GM18499 (cell line): ENCODE data around the gene GPX4.

Experiments
- ATAC-seq: cut with Tn5 transposase; IDR thresholded peaks from one replicate; pipeline ENCODE4 v1.9.1; 2021; ENCODE audit warnings: moderate number of reproducible peaks; ENCODE audit not compliant: insufficient read depth, unreplicated experiment

The GPX4 gene

GRCh38 chr19:1145635-1146411 is 42.0 kb downstream of the GPX4 start:
- ATAC-seq, result no peak

- ATAC-seq, result no peak
These were observed 42.6 kb downstream of the GPX4 start for GRCh38 chr19:1146412-1146699.

GRCh38 chr19:1146858-1147780 is 43.3 kb downstream of the GPX4 start:
- no peak for ATAC-seq

- ATAC-seq, result no peak
These were observed 44.2 kb downstream of the GPX4 start for GRCh38 chr19:1147934-1148549.

GRCh38 chr19:1149259-1150045 is 45.7 kb downstream of the GPX4 start:
- ATAC-seq, result no peak

GRCh38 chr19:1150333-1151036 is 46.7 kb downstream of the GPX4 start:
- no peak for ATAC-seq

GRCh38 chr19:1151037-1151724 is 47.4 kb downstream of the GPX4 start:
- no peak for ATAC-seq

GRCh38 chr19:1151917-1152587 is 48.3 kb downstream of the GPX4 start:
- ATAC-seq, result no peak

GRCh38 chr19:1153891-1154730 is 50.3 kb downstream of the GPX4 start:
- no peak for ATAC-seq

- no peak for ATAC-seq
These were observed 51.0 kb downstream of the GPX4 start for GRCh38 chr19:1154731-1155351.

- ATAC-seq, result no peak
These were observed 51.8 kb downstream of the GPX4 start for GRCh38 chr19:1155352-1156304.
